ENCODE measurements around the gene AP3B2.
A peak's percentile ranks its signal among the peaks of the same experiment; 100 is the strongest.
"Not testable (repeated sequence)": the region's sequence is repeated elsewhere in the genome, so short reads cannot be mapped to it uniquely, and the experiment has no call there.

The AP3B2 gene

GRCh38 chr15:82647045-82647834 lies 62.4 kb downstream of the AP3B2 start, which contains the start of gene CPEB1:
TSS of gene CPEB1 (minus strand) at chr15:82647363. CDS start at chr15:82628459, 18,904 bp downstream.
- no peak within 1 kb of the TSS for H3K27ac ChIP-seq (ENCODE audit: low read length)
- H3K4me1 ChIP-seq (ENCODE audit: control insufficient read depth, low read depth, low read length): no peaks in the 10 kb centered on the region
- H3K9ac ChIP-seq (ENCODE audit: low read length): no peak within 1 kb of the TSS
- H3K36me3 ChIP-seq (ENCODE audit: control insufficient read depth, low read depth, low read length): no peaks in the 10 kb centered on the region
- peak within 1 kb of the TSS; percentile 52 for H3K4me3 ChIP-seq (ENCODE audit: low read length)
- peaks cover 74% of the 10 kb centered on the region for H3K27me3 ChIP-seq (ENCODE audit: control insufficient read depth, insufficient read depth, low read length)
- H3K9me3 ChIP-seq (ENCODE audit: control insufficient read depth, low read depth, low read length): no peaks in the 10 kb centered on the region

GRCh38 chr15:82646250-82647044 lies 63.2 kb downstream of the AP3B2 start:
- Histone ChIP-seq H3K4me3 (ENCODE audit: low read length) (no peak overlapping the region), H3K4me1 (ENCODE audit: control insufficient read depth, low read depth, low read length) (no peaks in the 10 kb centered on the region), H3K9me3 (ENCODE audit: control insufficient read depth, low read depth, low read length) (no peaks in the 10 kb centered on the region), H3K36me3 (ENCODE audit: control insufficient read depth, low read depth, low read length) (no peaks in the 10 kb centered on the region), H3K27me3 (ENCODE audit: control insufficient read depth, insufficient read depth, low read length) (peaks cover 78% of the 10 kb centered on the region), H3K27ac (ENCODE audit: low read length) (no peak overlapping the region), H3K9ac (ENCODE audit: low read length) (no peak overlapping the region)

GRCh38 chr15:82644967-82645852 lies 64.5 kb downstream of the AP3B2 start:
- not testable (repeated sequence) for H3K9me3 ChIP-seq (ENCODE audit: control insufficient read depth, low read depth, low read length); H3K4me3 ChIP-seq (ENCODE audit: low read length); H3K27ac ChIP-seq (ENCODE audit: low read length); H3K4me1 ChIP-seq (ENCODE audit: control insufficient read depth, low read depth, low read length); H3K36me3 ChIP-seq (ENCODE audit: control insufficient read depth, low read depth, low read length); H3K9ac ChIP-seq (ENCODE audit: low read length)
- H3K27me3 ChIP-seq (ENCODE audit: control insufficient read depth, insufficient read depth, low read length): peaks cover 86% of the 10 kb centered on the region

- Histone ChIP-seq H3K36me3 (ENCODE audit: control insufficient read depth, low read depth, low read length) (no peaks in the 10 kb centered on the region), H3K4me3 (ENCODE audit: low read length) (no peak overlapping the region), H3K9me3 (ENCODE audit: control insufficient read depth, low read depth, low read length) (no peaks in the 10 kb centered on the region), H3K9ac (ENCODE audit: low read length) (no peak overlapping the region), H3K4me1 (ENCODE audit: control insufficient read depth, low read depth, low read length) (no peaks in the 10 kb centered on the region), H3K27ac (ENCODE audit: low read length) (no peak overlapping the region), H3K27me3 (ENCODE audit: control insufficient read depth, insufficient read depth, low read length) (peaks cover 86% of the 10 kb centered on the region)
Measured at GRCh38 chr15:82643992-82644391, 65.7 kb downstream of the AP3B2 start.

GRCh38 chr15:82642656-82643055 lies 67.0 kb downstream of the AP3B2 start:
- Histone ChIP-seq H3K9me3 (ENCODE audit: control insufficient read depth, low read depth, low read length) (no peaks in the 10 kb centered on the region), H3K9ac (ENCODE audit: low read length) (no peak overlapping the region), H3K4me1 (ENCODE audit: control insufficient read depth, low read depth, low read length) (no peaks in the 10 kb centered on the region), H3K27ac (ENCODE audit: low read length) (no peak overlapping the region), H3K4me3 (ENCODE audit: low read length) (no peak overlapping the region), H3K36me3 (ENCODE audit: control insufficient read depth, low read depth, low read length) (no peaks in the 10 kb centered on the region), H3K27me3 (ENCODE audit: control insufficient read depth, insufficient read depth, low read length) (peaks cover 79% of the 10 kb centered on the region)

DNA sequence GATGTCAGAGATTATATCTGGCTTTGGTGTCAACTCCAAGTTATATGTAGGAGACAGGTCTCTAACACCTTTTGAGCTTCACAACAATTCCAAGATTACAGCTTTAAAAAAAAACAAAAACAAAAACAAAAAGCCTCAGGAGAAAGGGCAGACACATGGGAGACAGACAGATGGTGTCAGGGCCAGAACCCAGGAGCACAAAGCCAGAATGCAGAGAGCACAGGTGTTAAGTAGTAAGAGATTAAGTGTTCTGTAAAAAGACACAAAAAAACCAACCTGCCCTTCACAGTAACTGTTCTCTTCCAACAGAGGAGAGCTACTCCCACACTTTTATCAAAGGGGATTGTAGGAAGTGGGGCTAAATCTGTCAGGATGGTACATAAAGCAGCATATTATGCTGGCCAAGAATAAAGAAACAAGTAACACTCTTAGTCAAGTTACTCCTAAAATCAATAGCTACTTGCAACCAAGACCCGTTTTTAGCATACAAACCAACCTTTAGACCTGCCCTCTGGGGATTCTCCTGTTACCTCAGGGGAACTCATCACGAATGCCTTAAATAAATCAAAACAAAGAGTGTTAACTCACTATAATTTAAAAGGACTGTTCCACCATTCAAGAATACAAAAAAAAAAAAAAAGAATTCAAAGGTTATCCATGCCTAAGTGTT lies 68.4 kb downstream of the AP3B2 start:
- Histone ChIP-seq H3K9ac (ENCODE audit: low read length) (no peak overlapping the region), H3K27me3 (ENCODE audit: control insufficient read depth, insufficient read depth, low read length) (peaks cover 74% of the 10 kb centered on the region), H3K4me1 (ENCODE audit: control insufficient read depth, low read depth, low read length) (no peaks in the 10 kb centered on the region), H3K4me3 (ENCODE audit: low read length) (no peak overlapping the region), H3K36me3 (ENCODE audit: control insufficient read depth, low read depth, low read length) (no peaks in the 10 kb centered on the region), H3K9me3 (ENCODE audit: control insufficient read depth, low read depth, low read length) (no peaks in the 10 kb centered on the region), H3K27ac (ENCODE audit: low read length) (no peak overlapping the region)

DNA sequence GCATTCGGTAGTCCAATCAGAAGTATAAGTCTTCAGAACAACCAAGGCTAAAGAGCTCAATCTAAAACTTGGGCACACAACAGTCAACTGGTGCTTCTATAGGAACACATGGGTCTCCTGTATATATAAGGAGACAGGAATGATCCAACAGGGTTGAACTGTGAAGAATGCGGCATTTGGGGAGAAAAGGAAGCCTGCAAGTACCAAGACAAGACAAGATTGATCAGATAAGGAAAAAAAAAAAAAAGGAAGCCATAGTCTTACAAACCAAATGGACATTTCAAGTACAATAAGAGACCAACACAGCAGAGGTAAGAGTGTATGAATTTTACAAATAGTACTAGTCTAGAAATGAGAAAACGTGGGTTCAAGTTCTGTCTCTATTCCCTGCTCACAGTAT lies 69.0 kb downstream of the AP3B2 start:
- Histone ChIP-seq H3K4me3 (ENCODE audit: low read length) (no peak overlapping the region), H3K4me1 (ENCODE audit: control insufficient read depth, low read depth, low read length) (no peaks in the 10 kb centered on the region), H3K27ac (ENCODE audit: low read length) (no peak overlapping the region), H3K36me3 (ENCODE audit: control insufficient read depth, low read depth, low read length) (no peaks in the 10 kb centered on the region), H3K27me3 (ENCODE audit: control insufficient read depth, insufficient read depth, low read length) (peaks cover 74% of the 10 kb centered on the region), H3K9ac (ENCODE audit: low read length) (no peak overlapping the region), H3K9me3 (ENCODE audit: control insufficient read depth, low read depth, low read length) (no peaks in the 10 kb centered on the region)

GRCh38 chr15:82635798-82636197 lies 73.9 kb downstream of the AP3B2 start:
- no peak overlapping the region for H3K27ac ChIP-seq (ENCODE audit: low read length)
- H3K9ac ChIP-seq (ENCODE audit: low read length): no peak overlapping the region
- H3K4me1 ChIP-seq (ENCODE audit: control insufficient read depth, low read depth, low read length): no peaks in the 10 kb centered on the region
- H3K9me3 ChIP-seq (ENCODE audit: control insufficient read depth, low read depth, low read length): no peaks in the 10 kb centered on the region
- no peaks in the 10 kb centered on the region for H3K36me3 ChIP-seq (ENCODE audit: control insufficient read depth, low read depth, low read length)
- no peak overlapping the region for H3K4me3 ChIP-seq (ENCODE audit: low read length)
- peaks cover 39% of the 10 kb centered on the region for H3K27me3 ChIP-seq (ENCODE audit: control insufficient read depth, insufficient read depth, low read length)

DNA sequence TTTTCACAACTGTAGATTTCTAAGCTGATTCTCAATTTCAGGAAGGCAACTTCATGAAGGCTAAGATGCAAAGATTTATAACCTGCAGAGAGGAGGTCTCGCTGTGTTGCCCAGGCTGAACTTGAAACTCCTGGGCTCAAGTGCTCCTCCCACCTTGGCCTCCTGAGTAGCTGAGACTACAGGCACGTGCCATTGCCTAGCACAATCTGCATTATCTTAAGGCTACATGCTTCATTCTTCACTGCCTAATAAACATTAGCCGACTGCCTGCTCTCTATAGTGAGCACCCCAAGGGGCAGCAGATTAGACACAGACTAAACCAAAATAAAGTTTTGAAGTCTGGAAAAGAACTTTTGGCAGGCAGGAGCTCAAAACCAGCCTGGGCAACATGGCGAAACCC lies 79.6 kb downstream of the AP3B2 start:
- Histone ChIP-seq H3K4me1 (ENCODE audit: control insufficient read depth, low read depth, low read length) (no peaks in the 10 kb centered on the region), H3K36me3 (ENCODE audit: control insufficient read depth, low read depth, low read length) (no peaks in the 10 kb centered on the region), H3K9ac (ENCODE audit: low read length) (no peak overlapping the region), H3K27ac (ENCODE audit: low read length) (no peak overlapping the region), H3K9me3 (ENCODE audit: control insufficient read depth, low read depth, low read length) (no peaks in the 10 kb centered on the region), H3K27me3 (ENCODE audit: control insufficient read depth, insufficient read depth, low read length) (no peaks in the 10 kb centered on the region), H3K4me3 (ENCODE audit: low read length) (no peak overlapping the region)

DNA sequence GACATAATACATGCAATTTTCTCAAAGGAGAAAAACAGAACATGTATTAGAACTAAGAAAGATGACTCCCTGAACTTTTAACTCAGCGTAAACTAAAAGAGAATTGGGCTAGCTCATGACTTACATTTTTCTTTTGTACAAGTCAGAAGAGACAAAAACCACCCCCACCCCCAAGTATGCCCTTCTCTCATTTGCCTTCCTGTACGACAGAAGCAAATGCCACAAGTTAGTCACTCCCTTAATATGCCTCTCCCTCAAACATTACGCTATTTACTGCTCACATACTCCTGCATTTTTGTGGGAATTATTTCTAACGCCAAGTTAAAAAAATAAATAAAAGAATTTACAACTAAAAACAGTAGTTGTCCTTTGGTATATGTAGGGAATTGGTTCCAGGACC lies 84.5 kb downstream of the AP3B2 start:
- Histone ChIP-seq H3K27me3 (ENCODE audit: control insufficient read depth, insufficient read depth, low read length) (no peaks in the 10 kb centered on the region), H3K27ac (ENCODE audit: low read length) (no peak overlapping the region), H3K4me1 (ENCODE audit: control insufficient read depth, low read depth, low read length) (no peaks in the 10 kb centered on the region), H3K36me3 (ENCODE audit: control insufficient read depth, low read depth, low read length) (no peaks in the 10 kb centered on the region), H3K9me3 (ENCODE audit: control insufficient read depth, low read depth, low read length) (no peaks in the 10 kb centered on the region), H3K4me3 (ENCODE audit: low read length) (no peak overlapping the region), H3K9ac (ENCODE audit: low read length) (no peak overlapping the region)

- H3K27me3 ChIP-seq (ENCODE audit: control insufficient read depth, insufficient read depth, low read length): no peaks in the 10 kb centered on the region
- no peaks in the 10 kb centered on the region for H3K9me3 ChIP-seq (ENCODE audit: control insufficient read depth, low read depth, low read length)
- no peaks in the 10 kb centered on the region for H3K36me3 ChIP-seq (ENCODE audit: control insufficient read depth, low read depth, low read length)
- no peak overlapping the region for H3K27ac ChIP-seq (ENCODE audit: low read length)
- H3K4me3 ChIP-seq (ENCODE audit: low read length): no peak overlapping the region
- no peaks in the 10 kb centered on the region for H3K4me1 ChIP-seq (ENCODE audit: control insufficient read depth, low read depth, low read length)
- H3K9ac ChIP-seq (ENCODE audit: low read length): no peak overlapping the region
Measured at GRCh38 chr15:82624438-82624837, 85.2 kb downstream of the AP3B2 start.
